GM23338 (cell line): ENCODE results near the gene POLE.

Source experiments
- CREB1 ChIP-seq: fragments of 250-450 bp; sonication (Bioruptor Pico); IDR thresholded peaks from 2 replicates; pipeline ENCODE4 v1.5.0; 2020; ENCODE audit warnings: low read depth, mild to moderate bottlenecking, moderate library complexity
- EZH2 ChIP-seq: fragments of 200-600 bp; sonication (generic); IDR thresholded peaks from one replicate; pipeline ENCODE4 v1.8.0; 2017; ENCODE audit warnings: antibody characterized with exemption, mild to moderate bottlenecking, low read depth; ENCODE audit not compliant: unreplicated experiment
- EZH2phosphoT487 ChIP-seq: fragments of 200-600 bp; sonication (generic); IDR thresholded peaks from one replicate; pipeline ENCODE4 v1.8.1; 2018; ENCODE audit warnings: antibody characterized with exemption; ENCODE audit not compliant: unreplicated experiment
- NANOG ChIP-seq: IDR thresholded peaks from 2 replicates; pipeline ENCODE4 v1.6.1; 2016; ENCODE audit warnings: antibody characterized with exemption, borderline replicate concordance
- POLR2AphosphoS5 ChIP-seq: IDR thresholded peaks from 2 replicates; pipeline ENCODE4 v1.6.1; 2016; ENCODE audit warnings: antibody characterized with exemption, low read depth
- ZNF114 ChIP-seq: fragments of 250-450 bp; sonication (Bioruptor Pico); IDR thresholded peaks from 2 replicates; pipeline ENCODE4 v1.5.0; 2020; ENCODE audit warnings: mild to moderate bottlenecking, moderate library complexity
- ZNF331 ChIP-seq: fragments of 250-450 bp; sonication (Bioruptor Pico); IDR thresholded peaks from 2 replicates; pipeline ENCODE4 v1.5.0; 2020; ENCODE audit warnings: low read depth, mild to moderate bottlenecking, moderate library complexity
- TF ChIP-seq, protein P1 (sequence below), 2 experiments: fragments of 200-600 bp in 1 of 2; sonication (generic) in 1 of 2; conservative IDR thresholded peaks; 2 replicates each; pipeline versions ENCODE4 v1.5.1 to v1.6.1; 2016 to 2017; ENCODE audit warnings: antibody characterized with exemption in 2 of 2, low read depth in 2 of 2, mild to moderate bottlenecking in 2 of 2, moderate library complexity in 1 of 2
- TF ChIP-seq, protein P2 (sequence below): IDR thresholded peaks from one replicate; pipeline ENCODE4 v1.6.1; 2018; ENCODE audit warnings: antibody characterized with exemption; ENCODE audit not compliant: unreplicated experiment
- TF ChIP-seq, protein P3 (sequence below): IDR thresholded peaks from 2 replicates; pipeline ENCODE4 v1.6.1; 2016; ENCODE audit warnings: antibody characterized with exemption

DNA sequence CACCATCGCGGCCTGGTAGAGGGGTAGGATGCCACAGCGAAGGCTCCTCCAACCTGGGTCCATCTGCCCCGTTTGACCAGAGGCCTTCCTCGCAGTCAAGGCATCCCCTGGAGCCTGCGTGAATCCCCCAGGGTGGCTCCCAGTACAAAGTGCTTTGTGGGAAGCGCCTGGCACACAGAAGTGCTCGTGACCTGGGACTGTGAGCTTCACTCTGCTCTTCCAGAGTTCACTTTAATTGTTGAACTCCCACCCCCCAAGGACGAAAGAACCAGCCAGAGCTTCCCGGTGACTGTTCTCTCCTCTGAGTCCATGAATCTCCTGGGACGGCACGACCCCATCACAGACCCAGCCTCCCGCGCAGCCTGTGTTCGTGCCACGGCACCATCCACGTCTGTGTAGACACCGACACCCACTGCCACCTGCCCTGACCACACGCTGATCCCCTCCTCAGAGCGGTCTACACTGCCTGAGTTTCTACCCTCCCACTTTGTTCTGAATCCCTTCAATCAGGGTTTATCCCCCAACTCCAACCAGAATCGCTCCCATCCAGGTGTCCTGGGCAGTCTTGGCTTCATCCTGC, 52.6 kb downstream of the POLE start:
- TF ChIP-seq, protein P1, sequence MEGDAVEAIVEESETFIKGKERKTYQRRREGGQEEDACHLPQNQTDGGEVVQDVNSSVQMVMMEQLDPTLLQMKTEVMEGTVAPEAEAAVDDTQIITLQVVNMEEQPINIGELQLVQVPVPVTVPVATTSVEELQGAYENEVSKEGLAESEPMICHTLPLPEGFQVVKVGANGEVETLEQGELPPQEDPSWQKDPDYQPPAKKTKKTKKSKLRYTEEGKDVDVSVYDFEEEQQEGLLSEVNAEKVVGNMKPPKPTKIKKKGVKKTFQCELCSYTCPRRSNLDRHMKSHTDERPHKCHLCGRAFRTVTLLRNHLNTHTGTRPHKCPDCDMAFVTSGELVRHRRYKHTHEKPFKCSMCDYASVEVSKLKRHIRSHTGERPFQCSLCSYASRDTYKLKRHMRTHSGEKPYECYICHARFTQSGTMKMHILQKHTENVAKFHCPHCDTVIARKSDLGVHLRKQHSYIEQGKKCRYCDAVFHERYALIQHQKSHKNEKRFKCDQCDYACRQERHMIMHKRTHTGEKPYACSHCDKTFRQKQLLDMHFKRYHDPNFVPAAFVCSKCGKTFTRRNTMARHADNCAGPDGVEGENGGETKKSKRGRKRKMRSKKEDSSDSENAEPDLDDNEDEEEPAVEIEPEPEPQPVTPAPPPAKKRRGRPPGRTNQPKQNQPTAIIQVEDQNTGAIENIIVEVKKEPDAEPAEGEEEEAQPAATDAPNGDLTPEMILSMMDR (conservative IDR thresholded peaks at IDR 0.05; ENCODE audit: low read depth in 2 of 2): no peak
- TF ChIP-seq, protein P2, sequence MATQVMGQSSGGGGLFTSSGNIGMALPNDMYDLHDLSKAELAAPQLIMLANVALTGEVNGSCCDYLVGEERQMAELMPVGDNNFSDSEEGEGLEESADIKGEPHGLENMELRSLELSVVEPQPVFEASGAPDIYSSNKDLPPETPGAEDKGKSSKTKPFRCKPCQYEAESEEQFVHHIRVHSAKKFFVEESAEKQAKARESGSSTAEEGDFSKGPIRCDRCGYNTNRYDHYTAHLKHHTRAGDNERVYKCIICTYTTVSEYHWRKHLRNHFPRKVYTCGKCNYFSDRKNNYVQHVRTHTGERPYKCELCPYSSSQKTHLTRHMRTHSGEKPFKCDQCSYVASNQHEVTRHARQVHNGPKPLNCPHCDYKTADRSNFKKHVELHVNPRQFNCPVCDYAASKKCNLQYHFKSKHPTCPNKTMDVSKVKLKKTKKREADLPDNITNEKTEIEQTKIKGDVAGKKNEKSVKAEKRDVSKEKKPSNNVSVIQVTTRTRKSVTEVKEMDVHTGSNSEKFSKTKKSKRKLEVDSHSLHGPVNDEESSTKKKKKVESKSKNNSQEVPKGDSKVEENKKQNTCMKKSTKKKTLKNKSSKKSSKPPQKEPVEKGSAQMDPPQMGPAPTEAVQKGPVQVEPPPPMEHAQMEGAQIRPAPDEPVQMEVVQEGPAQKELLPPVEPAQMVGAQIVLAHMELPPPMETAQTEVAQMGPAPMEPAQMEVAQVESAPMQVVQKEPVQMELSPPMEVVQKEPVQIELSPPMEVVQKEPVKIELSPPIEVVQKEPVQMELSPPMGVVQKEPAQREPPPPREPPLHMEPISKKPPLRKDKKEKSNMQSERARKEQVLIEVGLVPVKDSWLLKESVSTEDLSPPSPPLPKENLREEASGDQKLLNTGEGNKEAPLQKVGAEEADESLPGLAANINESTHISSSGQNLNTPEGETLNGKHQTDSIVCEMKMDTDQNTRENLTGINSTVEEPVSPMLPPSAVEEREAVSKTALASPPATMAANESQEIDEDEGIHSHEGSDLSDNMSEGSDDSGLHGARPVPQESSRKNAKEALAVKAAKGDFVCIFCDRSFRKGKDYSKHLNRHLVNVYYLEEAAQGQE: no peak
- TF ChIP-seq POLR2AphosphoS5: no peak
- no peak for TF ChIP-seq CREB1
- TF ChIP-seq EZH2phosphoT487: no peak
- TF ChIP-seq EZH2: no peak
- no peak for TF ChIP-seq ZNF114 (CRISPR knock-in tag)
- no peak for TF ChIP-seq NANOG
- TF ChIP-seq, protein P3, sequence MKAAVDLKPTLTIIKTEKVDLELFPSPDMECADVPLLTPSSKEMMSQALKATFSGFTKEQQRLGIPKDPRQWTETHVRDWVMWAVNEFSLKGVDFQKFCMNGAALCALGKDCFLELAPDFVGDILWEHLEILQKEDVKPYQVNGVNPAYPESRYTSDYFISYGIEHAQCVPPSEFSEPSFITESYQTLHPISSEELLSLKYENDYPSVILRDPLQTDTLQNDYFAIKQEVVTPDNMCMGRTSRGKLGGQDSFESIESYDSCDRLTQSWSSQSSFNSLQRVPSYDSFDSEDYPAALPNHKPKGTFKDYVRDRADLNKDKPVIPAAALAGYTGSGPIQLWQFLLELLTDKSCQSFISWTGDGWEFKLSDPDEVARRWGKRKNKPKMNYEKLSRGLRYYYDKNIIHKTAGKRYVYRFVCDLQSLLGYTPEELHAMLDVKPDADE: no peak
- TF ChIP-seq ZNF331 (CRISPR knock-in tag): no peak
